Measurements from ENCODE around the gene NKD2. TPM values are rescaled to one million over a fixed set of nuclear protein-coding genes. Genes with fewer than 3 reads are reported as not detected.

The NKD2 gene
- total RNA-seq, 1 experiment from 2014 or later: 20.4 TPM

DNA sequence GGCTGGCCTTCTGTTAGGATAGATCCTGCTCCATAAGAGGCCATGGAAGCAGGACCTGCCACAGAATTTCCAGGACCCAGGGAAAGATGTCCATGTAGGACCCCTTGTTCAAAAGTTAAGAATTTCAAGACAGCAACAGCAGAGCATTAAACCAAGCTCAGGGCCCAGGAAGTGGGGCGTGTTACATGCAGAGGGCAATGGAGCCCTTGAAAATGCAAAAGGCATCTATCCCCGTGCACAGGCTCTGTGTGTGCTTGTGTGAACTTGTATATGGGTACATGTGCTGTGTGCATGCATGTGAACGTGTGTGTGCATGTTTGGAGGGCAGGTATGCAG is 14.4 kb upstream of the NKD2 start:
- DNase-seq (ENCODE audit: low read depth, low spot score) (no peak), ATAC-seq (no peak)
- POLR2A ChIA-PET: no interaction called here
- H2AFZ ChIP-seq (ENCODE audit: low read depth, low read length, poor library complexity, severe bottlenecking): no peak overlapping the region
- H3K9me3 ChIP-seq (ENCODE audit: control insufficient read depth in 1 of 2, insufficient read depth in 1 of 2, low read depth in 1 of 2, low read length in 2 of 2): no peaks in the 10 kb centered on the region
- no peaks in the 10 kb centered on the region for H3K9me2 ChIP-seq (ENCODE audit: insufficient read depth)
- H3K27me3 ChIP-seq (ENCODE audit: insufficient read depth, low read length): peaks cover 2% of the 10 kb centered on the region; the same call in 1 of the 2 replicates
- no peaks in the 10 kb centered on the region for H4K20me1 ChIP-seq (ENCODE audit: insufficient read depth)
- intact Hi-C loops (cut with micrococcal nuclease): no loop called here
- H3K79me2 ChIP-seq (ENCODE audit: insufficient read depth, low read length): no peaks in the 10 kb centered on the region
- H3K4me1 ChIP-seq (ENCODE audit: control insufficient read depth in 1 of 2, insufficient read depth in 2 of 2, low read length in 2 of 2): peaks cover 4 to 8% of the 10 kb centered on the region in 2 experiments; a peak in 3 of 4 replicates
- no peak overlapping the region for H3K4me3 ChIP-seq (replicated peaks in 1 of 2; ENCODE audit: low read depth in 1 of 2, low read length in 2 of 2)
- no TSS peak for BruUV-seq (replicated peaks)
- RAD21 ChIA-PET (ENCODE audit: low non-redundant PET in 1 of 2, low total read pairs in 2 of 2, uncharacterized antibody in 2 of 2, unreplicated experiment in 2 of 2): no interaction called here
- CTCF ChIA-PET: no interaction called here
- no peak overlapping the region for H3K9ac ChIP-seq (ENCODE audit: low read length)
- no peak overlapping the region for H3K27ac ChIP-seq (ENCODE audit: low read depth, low read length)
- H3K4me2 ChIP-seq (ENCODE audit: low read length): no peak overlapping the region
- no peaks in the 10 kb centered on the region for H3K36me3 ChIP-seq (ENCODE audit: control insufficient read depth in 1 of 2, insufficient read depth in 2 of 2, low read length in 2 of 2)
- TF ChIP-seq CBX3 (IDR thresholded peaks at IDR 0.05; ENCODE audit: low read depth): no peak
- TF ChIP-seq SP1 (IDR thresholded peaks at IDR 0.05; ENCODE audit: low read depth): no peak
- TF ChIP-seq POLR2A (IDR thresholded peaks at IDR 0.05; ENCODE audit: borderline replicate concordance, extremely low read depth, insufficient read depth, insufficient read length): no peak
- no peak for TF ChIP-seq TCF7L2 (IDR thresholded peaks at IDR 0.05; ENCODE audit: borderline replicate concordance, extremely low read depth, insufficient read depth, insufficient read length)
- no peak for TF ChIP-seq ZFX (IDR thresholded peaks at IDR 0.05)
- TF ChIP-seq YY1 (IDR thresholded peaks at IDR 0.05; ENCODE audit: extremely low read depth, insufficient replicate concordance, low read depth, low read length): no peak
- TF ChIP-seq ZNF274 (IDR thresholded peaks at IDR 0.05; ENCODE audit: low read depth, low read length): no peak
- no peak for TF ChIP-seq FOSL1 (IDR thresholded peaks at IDR 0.05; ENCODE audit: low read depth)
- TF ChIP-seq SRF (IDR thresholded peaks at IDR 0.05; ENCODE audit: low read depth): no peak
- TF ChIP-seq POLR2AphosphoS5 (IDR thresholded peaks at IDR 0.05; ENCODE audit: low read depth, low read length): no peak
- no peak for TF ChIP-seq EZH2 (IDR thresholded peaks at IDR 0.05)
- TF ChIP-seq, protein P1, sequence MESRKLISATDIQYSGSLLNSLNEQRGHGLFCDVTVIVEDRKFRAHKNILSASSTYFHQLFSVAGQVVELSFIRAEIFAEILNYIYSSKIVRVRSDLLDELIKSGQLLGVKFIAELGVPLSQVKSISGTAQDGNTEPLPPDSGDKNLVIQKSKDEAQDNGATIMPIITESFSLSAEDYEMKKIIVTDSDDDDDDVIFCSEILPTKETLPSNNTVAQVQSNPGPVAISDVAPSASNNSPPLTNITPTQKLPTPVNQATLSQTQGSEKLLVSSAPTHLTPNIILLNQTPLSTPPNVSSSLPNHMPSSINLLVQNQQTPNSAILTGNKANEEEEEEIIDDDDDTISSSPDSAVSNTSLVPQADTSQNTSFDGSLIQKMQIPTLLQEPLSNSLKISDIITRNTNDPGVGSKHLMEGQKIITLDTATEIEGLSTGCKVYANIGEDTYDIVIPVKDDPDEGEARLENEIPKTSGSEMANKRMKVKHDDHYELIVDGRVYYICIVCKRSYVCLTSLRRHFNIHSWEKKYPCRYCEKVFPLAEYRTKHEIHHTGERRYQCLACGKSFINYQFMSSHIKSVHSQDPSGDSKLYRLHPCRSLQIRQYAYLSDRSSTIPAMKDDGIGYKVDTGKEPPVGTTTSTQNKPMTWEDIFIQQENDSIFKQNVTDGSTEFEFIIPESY (IDR thresholded peaks at IDR 0.05; ENCODE audit: extremely low read depth, insufficient replicate concordance, low read length): no peak

All from HCT116 (cell line).